ENCODE measurements around the gene ZNF536.

DNA sequence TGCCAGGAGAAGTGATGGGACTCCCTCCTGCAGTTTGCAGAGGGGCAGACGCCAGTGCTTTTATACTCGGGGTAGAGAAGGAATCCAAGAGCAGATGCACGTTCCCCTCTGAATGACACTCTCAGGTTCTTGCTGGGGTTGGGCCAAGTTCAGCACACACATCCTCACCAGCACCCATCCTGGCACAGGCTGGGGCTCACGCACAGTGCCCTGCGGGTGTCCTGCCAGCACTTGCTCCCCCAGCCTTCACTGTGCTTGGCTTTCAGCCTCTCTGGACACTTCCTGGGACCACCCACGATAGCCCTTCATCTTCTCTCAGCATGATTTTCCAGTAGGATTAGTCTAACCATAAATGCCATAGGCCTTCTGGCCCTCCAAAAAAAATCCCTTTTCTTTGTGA lies 158.6 kb downstream of the ZNF536 start:
- TF ChIP-seq CTCF (IDR thresholded peaks at IDR 0.05) (no peak), POLR2A (IDR thresholded peaks at IDR 0.05) (no peak)
